DOHH2 (cell line): Measurements from ENCODE around the gene CCDC88A.

Experiments used
- CTCF ChIP-seq: fragments of 200-600 bp; sonication (generic); IDR thresholded peaks from one replicate; pipeline ENCODE4 v1.5.1; 2014; ENCODE audit warnings: antibody characterized with exemption, mild to moderate bottlenecking, low read depth, low read length; ENCODE audit not compliant: poor library complexity, severe bottlenecking
- EZH2phosphoT487 ChIP-seq: fragments of 200-600 bp; sonication (generic); IDR thresholded peaks from 2 replicates; pipeline ENCODE4 v1.6.1; 2017; ENCODE audit warnings: borderline replicate concordance, mild to moderate bottlenecking, antibody characterized with exemption, low read length, moderate library complexity, mixed read lengths

DNA sequence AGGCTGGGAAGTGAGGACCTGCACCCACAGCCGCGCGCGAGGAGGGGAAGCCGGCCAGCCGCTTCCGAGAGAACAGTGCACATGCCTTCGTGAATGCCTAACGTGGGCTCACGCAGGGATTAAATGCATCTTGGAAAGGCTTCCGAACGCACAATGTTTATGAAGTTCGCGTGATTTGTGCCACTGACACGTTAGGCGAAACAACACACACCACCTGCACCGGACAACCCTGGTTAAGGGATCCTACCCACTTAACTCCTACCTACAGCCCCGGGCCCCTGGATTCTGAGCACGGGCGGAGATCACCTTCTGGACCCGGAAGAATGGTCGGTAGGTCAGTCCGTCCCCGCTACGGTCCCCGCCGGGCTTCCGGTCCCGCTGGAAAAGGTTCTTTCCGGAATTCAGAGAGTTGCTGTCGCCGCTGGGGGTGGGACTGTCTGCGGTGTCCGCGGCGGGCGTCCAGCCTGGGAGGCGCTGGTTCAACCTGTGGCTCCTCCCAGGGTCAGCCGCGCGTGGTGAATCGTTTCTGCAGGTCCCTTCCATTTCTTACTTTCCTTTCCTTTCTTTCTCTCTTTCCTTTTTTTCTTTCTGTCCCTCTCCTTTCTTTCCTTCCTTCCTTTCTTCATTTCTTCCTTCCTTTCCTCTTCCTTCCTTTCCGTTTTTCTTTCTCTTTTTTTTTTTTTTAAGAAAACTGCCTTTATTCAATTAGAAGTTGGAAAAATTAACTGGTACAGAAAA, 150.6 kb downstream of the CCDC88A start, which contains the start of gene MTIF2:
- no peak for TF ChIP-seq CTCF
- no peak for TF ChIP-seq EZH2phosphoT487
